ENCODE results near the gene THAP4. TPM values are rescaled to one million over a fixed set of nuclear protein-coding genes. Genes with fewer than 3 reads are reported as not detected.

The THAP4 gene
- total RNA-seq, 1 experiment from 2014 or later, result 88.6 TPM

GRCh38 chr2:241599615-241600014 is 37.3 kb downstream of the THAP4 start (continued):
- TF ChIP-seq, protein P1, sequence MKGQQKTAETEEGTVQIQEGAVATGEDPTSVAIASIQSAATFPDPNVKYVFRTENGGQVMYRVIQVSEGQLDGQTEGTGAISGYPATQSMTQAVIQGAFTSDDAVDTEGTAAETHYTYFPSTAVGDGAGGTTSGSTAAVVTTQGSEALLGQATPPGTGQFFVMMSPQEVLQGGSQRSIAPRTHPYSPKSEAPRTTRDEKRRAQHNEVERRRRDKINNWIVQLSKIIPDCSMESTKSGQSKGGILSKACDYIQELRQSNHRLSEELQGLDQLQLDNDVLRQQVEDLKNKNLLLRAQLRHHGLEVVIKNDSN (CRISPR knock-in tag; IDR thresholded peaks at IDR 0.05), result no peak
- no peak for TF ChIP-seq FOXJ3 (CRISPR knock-in tag; IDR thresholded peaks at IDR 0.05; ENCODE audit: borderline replicate concordance)
- TF ChIP-seq ERG (CRISPR knock-in tag; IDR thresholded peaks at IDR 0.05), result no peak
- TF ChIP-seq TEAD1 (CRISPR knock-in tag; IDR thresholded peaks at IDR 0.05), result no peak

DNA sequence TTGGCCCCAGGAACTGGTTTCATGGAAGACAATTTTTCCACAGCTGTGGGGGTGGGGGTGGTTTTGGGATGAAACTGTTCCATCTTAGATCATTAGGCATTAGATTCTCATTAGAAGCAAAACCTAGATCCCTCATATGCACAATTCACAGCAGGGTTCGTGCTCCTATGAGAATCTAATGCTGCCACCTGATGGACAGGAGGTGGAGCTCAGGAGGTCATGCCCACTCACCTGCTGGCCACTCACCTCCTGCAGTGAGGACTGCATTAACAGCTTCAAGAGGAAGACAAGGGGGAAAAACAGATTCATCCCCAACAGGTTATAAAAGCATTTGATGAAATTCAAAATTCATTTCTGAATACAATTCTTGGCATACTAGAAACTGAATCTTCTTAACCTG is 38.5 kb downstream of the THAP4 start:
- Mint-ChIP-seq H3K27me3 (ENCODE audit: low read depth) (no peaks in the 10 kb centered on the region), H3K36me3 (peaks cover 45% of the 10 kb centered on the region), H3K27ac (no peak overlapping the region), H3K4me3 (no peak overlapping the region), H3K9me3 (no peaks in the 10 kb centered on the region), H3K4me1 (no peaks in the 10 kb centered on the region)
- peak; percentile 35 for DNase-seq (ENCODE audit: low spot score)
- peak; percentile 46 for ATAC-seq
- CTCF ChIA-PET, result interaction anchor here (0.5 to 2.1 kb wide), 10 partner anchors 11 to 520 kb away, joined by 3 to 11 read pairs (median 4); no protein-coding TSS in a partner anchor
- POLR2A ChIA-PET, result interaction anchor here (0.7 kb wide), 1 partner anchor 116 kb away, joined by 3 read pairs; no protein-coding TSS in a partner anchor
- TF ChIP-seq, protein P2, sequence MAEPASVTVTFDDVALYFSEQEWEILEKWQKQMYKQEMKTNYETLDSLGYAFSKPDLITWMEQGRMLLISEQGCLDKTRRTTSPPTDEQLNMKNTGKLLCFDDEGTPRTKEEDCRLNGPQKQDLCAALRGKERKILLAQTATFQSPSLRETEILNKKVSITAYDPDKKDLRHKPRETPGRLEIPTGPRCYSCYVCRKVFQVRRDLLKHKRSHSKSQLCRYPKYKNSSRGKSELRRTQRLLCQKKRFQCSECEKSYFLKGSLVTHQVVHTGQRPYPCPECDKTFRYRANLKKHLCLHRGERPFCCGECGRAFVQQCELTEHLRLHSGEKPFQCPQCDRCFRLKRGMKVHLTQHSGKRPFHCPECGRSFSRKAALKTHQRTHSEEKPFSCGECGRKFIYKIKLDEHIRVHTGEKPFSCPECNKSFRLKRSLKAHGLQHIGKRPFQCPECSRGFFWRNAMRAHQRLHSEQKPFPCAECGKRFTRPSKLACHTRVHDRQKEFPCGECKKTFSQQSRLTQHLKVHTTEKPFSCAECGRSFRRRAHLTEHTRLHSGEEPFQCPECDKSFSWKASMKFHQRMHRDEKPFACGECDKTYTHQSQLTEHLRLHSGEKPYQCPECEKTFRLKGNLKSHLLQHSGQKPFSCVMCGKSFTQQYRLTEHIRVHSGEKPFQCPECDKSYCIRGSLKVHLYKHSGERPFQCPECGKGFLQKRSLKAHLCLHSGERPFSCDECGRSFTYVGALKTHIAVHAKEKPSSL (CRISPR knock-in tag; conservative IDR thresholded peaks at IDR 0.05), result no peak
- 0 out of 2 replicates have a peak, but pooled peaks have one; percentile 41 for TF ChIP-seq ZNF121 (CRISPR knock-in tag; IDR thresholded peaks at IDR 0.05)

- Mint-ChIP-seq H3K36me3 (peaks cover 44% of the 10 kb centered on the region), H3K27ac (no peak overlapping the region), H3K4me1 (no peaks in the 10 kb centered on the region), H3K9me3 (no peaks in the 10 kb centered on the region), H3K27me3 (ENCODE audit: low read depth) (no peaks in the 10 kb centered on the region), H3K4me3 (no peak overlapping the region)
- CTCF ChIA-PET, result interaction anchor here (1.0 to 2.1 kb wide), 7 partner anchors 12 to 520 kb away, joined by 3 to 11 read pairs (median 3); no protein-coding TSS in a partner anchor
- TF ChIP-seq ZNF423 (CRISPR knock-in tag; IDR thresholded peaks at IDR 0.05) (no peak), SOX15 (CRISPR knock-in tag; IDR thresholded peaks at IDR 0.05) (no peak), FOXP4 (CRISPR knock-in tag; IDR thresholded peaks at IDR 0.05) (no peak), ZMAT4 (CRISPR knock-in tag; IDR thresholded peaks at IDR 0.05) (no peak), CREB1 (CRISPR knock-in tag; IDR thresholded peaks at IDR 0.05) (no peak), NR3C1 (CRISPR knock-in tag; conservative IDR thresholded peaks at IDR 0.05; ENCODE audit: low read depth) (no peak), ATF1 (CRISPR knock-in tag; IDR thresholded peaks at IDR 0.05) (no peak), PRRX2 (CRISPR knock-in tag; IDR thresholded peaks at IDR 0.05) (no peak), RORB (CRISPR knock-in tag; IDR thresholded peaks at IDR 0.05) (no peak), SMAD3 (CRISPR knock-in tag; IDR thresholded peaks at IDR 0.05; ENCODE audit: borderline replicate concordance) (no peak), ZNF121 (CRISPR knock-in tag; IDR thresholded peaks at IDR 0.05) (no peak)
- TF ChIP-seq, protein P2 (CRISPR knock-in tag; conservative IDR thresholded peaks at IDR 0.05), result no peak
- TF ChIP-seq, protein P3, sequence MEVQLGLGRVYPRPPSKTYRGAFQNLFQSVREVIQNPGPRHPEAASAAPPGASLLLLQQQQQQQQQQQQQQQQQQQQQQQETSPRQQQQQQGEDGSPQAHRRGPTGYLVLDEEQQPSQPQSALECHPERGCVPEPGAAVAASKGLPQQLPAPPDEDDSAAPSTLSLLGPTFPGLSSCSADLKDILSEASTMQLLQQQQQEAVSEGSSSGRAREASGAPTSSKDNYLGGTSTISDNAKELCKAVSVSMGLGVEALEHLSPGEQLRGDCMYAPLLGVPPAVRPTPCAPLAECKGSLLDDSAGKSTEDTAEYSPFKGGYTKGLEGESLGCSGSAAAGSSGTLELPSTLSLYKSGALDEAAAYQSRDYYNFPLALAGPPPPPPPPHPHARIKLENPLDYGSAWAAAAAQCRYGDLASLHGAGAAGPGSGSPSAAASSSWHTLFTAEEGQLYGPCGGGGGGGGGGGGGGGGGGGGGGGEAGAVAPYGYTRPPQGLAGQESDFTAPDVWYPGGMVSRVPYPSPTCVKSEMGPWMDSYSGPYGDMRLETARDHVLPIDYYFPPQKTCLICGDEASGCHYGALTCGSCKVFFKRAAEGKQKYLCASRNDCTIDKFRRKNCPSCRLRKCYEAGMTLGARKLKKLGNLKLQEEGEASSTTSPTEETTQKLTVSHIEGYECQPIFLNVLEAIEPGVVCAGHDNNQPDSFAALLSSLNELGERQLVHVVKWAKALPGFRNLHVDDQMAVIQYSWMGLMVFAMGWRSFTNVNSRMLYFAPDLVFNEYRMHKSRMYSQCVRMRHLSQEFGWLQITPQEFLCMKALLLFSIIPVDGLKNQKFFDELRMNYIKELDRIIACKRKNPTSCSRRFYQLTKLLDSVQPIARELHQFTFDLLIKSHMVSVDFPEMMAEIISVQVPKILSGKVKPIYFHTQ (CRISPR knock-in tag; IDR thresholded peaks at IDR 0.05), result no peak
- ATAC-seq (no peak), DNase-seq (ENCODE audit: low spot score) (no peak)
- POLR2A ChIA-PET, result no interaction called here
Observed at GRCh38 chr2:241598061-241598460, 38.9 kb downstream of the THAP4 start.

Data from WTC11 (cell line).